NT2/D1 (cell line): ENCODE measurements around the gene EPHB2.
A peak's percentile ranks its signal among the peaks of the same experiment; 100 is the strongest.

Source experiments
- DNase-seq: peaks from one replicate; pipeline ENCODE4 v3.0.0-alpha.2; 2011; ENCODE audit warnings: low read depth, low spot score
- H3K27me3 ChIP-seq: 2 replicates; pipeline ENCODE4 v1.6.0; 2011; ENCODE audit warnings: mild to moderate bottlenecking; ENCODE audit not compliant: insufficient read length, insufficient read depth
- H3K36me3 ChIP-seq: 2 replicates; pipeline ENCODE4 v1.6.1; 2011; ENCODE audit warnings: mild to moderate bottlenecking, low read length, mixed read lengths; ENCODE audit not compliant: insufficient read depth, insufficient read length
- H3K4me1 ChIP-seq: 2 replicates; pipeline ENCODE4 v1.5.1; 2011; ENCODE audit not compliant: insufficient read depth, insufficient read length
- H3K4me3 ChIP-seq: 2 replicates; pipeline ENCODE4 v1.5.1; 2011; ENCODE audit warnings: low read depth; ENCODE audit not compliant: insufficient read length
- H3K9ac ChIP-seq: 2 replicates; pipeline ENCODE4 v1.6.0; 2011; ENCODE audit warnings: low read depth; ENCODE audit not compliant: insufficient read length
- H3K9me3 ChIP-seq: 2 replicates; pipeline ENCODE4 v1.5.1; 2011; ENCODE audit warnings: mild to moderate bottlenecking, low read length; ENCODE audit not compliant: insufficient read depth
- SUZ12 ChIP-seq: IDR thresholded peaks from 2 replicates; pipeline ENCODE4 v1.6.1; 2011; ENCODE audit not compliant: insufficient read length, insufficient read depth; ENCODE audit errors: extremely low read depth
- YY1 ChIP-seq: IDR thresholded peaks from 2 replicates; pipeline ENCODE4 v1.6.1; 2011; ENCODE audit not compliant: insufficient read length, insufficient read depth
- ZNF274 ChIP-seq: IDR thresholded peaks from 2 replicates; pipeline ENCODE4 v1.6.1; 2011; ENCODE audit warnings: mild to moderate bottlenecking, low read depth, low read length

The EPHB2 gene

GRCh38 chr1:22749919-22750684 lies 39.5 kb downstream of the EPHB2 start:
- no peaks in the 10 kb centered on the region for H3K9me3 ChIP-seq
- H3K27me3 ChIP-seq = no peaks in the 10 kb centered on the region
- H3K36me3 ChIP-seq = no peaks in the 10 kb centered on the region
- H3K4me3 ChIP-seq = no peak overlapping the region
- no peak for DNase-seq
- H3K4me1 ChIP-seq = no peaks in the 10 kb centered on the region
- no peak overlapping the region for H3K9ac ChIP-seq
- TF ChIP-seq YY1 (no peak), SUZ12 (no peak), ZNF274 (no peak)

GRCh38 chr1:22750685-22751051 lies 40.0 kb downstream of the EPHB2 start:
- Histone ChIP-seq H3K27me3 (no peaks in the 10 kb centered on the region), H3K36me3 (no peaks in the 10 kb centered on the region), H3K4me3 (no peak overlapping the region), H3K9ac (no peak overlapping the region), H3K9me3 (no peaks in the 10 kb centered on the region), H3K4me1 (no peaks in the 10 kb centered on the region)
- no peak for DNase-seq
- no peak for TF ChIP-seq YY1
- TF ChIP-seq ZNF274 = no peak
- no peak for TF ChIP-seq SUZ12

DNA sequence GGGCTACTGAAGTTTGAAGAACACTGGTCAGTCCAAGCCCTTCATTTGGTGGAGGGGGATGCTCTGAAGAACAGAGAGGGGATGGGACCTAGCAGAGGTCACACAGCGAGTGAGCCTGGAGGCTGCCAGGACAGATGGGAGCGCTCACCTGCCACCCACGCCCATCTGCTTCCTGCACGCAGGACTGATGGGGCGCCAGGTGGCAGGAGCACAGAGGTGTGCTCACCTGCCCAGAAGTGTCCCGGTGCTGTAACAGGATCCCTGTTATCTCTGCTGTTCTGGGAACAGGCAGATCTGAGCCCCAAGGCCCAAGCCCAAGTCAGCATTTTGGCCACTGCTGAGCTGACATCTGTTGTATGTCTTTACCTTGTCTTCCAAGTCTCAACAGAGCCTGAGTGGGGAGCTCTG lies 40.5 kb downstream of the EPHB2 start:
- DNase-seq = no peak
- Histone ChIP-seq H3K9me3 (no peaks in the 10 kb centered on the region), H3K27me3 (no peaks in the 10 kb centered on the region), H3K9ac (no peak overlapping the region), H3K4me3 (no peak overlapping the region), H3K4me1 (no peaks in the 10 kb centered on the region), H3K36me3 (no peaks in the 10 kb centered on the region)
- TF ChIP-seq YY1 (no peak), SUZ12 (no peak), ZNF274 (no peak)

GRCh38 chr1:22752339-22752738 lies 41.7 kb downstream of the EPHB2 start:
- H3K36me3 ChIP-seq = no peaks in the 10 kb centered on the region
- TF ChIP-seq ZNF274 = no peak
- no peak for TF ChIP-seq SUZ12
- no peak for TF ChIP-seq YY1
- DNase-seq = no peak
- H3K4me1 ChIP-seq = no peaks in the 10 kb centered on the region
- H3K27me3 ChIP-seq = no peaks in the 10 kb centered on the region
- no peak overlapping the region for H3K4me3 ChIP-seq
- no peaks in the 10 kb centered on the region for H3K9me3 ChIP-seq
- no peak overlapping the region for H3K9ac ChIP-seq

GRCh38 chr1:22753481-22753971 lies 42.9 kb downstream of the EPHB2 start:
- no peaks in the 10 kb centered on the region for H3K9me3 ChIP-seq
- H3K4me3 ChIP-seq = no peak overlapping the region
- DNase-seq = no peak
- no peaks in the 10 kb centered on the region for H3K27me3 ChIP-seq
- H3K36me3 ChIP-seq = no peaks in the 10 kb centered on the region
- TF ChIP-seq YY1 (no peak), SUZ12 (no peak), ZNF274 (no peak)
- peak overlapping the region; percentile 32 for H3K9ac ChIP-seq
- H3K4me1 ChIP-seq = no peaks in the 10 kb centered on the region

DNA sequence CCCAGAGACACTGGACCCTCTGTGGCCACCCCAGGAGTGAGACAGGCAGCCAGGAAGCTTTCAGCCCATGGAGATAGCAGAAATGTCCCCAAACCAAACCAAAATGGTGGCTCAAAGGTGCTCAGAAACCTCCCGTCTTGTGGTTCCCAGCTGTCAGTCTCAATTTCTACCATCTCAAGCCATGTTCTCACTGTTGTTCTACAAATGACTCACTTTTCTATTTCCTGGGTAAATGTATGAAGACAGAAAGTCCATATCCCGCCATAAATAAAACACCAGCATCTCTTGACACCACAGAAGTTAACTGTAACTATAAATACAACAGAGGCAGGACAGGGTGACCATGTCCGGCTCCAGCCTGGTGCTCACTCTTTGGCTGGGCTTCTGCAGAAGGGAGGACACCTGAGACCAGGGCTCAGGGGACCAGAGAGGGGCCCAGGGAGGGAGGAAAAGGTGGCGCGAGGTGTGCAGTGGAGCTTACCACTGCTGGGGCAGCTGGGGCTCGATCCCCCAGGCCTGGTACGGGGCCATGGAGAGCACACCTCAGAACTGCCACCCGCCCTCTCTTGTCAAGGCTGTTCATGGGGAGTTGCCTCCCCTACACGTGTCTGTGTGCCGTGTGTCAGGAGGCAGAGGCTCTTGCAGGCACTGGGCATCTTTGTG lies 43.6 kb downstream of the EPHB2 start:
- no peak for TF ChIP-seq SUZ12
- no peak for TF ChIP-seq ZNF274
- TF ChIP-seq YY1 = no peak
- H3K36me3 ChIP-seq = no peaks in the 10 kb centered on the region
- H3K4me1 ChIP-seq = no peaks in the 10 kb centered on the region
- no peak overlapping the region for H3K9ac ChIP-seq
- no peaks in the 10 kb centered on the region for H3K27me3 ChIP-seq
- no peak overlapping the region for H3K4me3 ChIP-seq
- DNase-seq = no peak
- H3K9me3 ChIP-seq = no peaks in the 10 kb centered on the region

- Histone ChIP-seq H3K9me3 (no peaks in the 10 kb centered on the region), H3K4me3 (no peak overlapping the region), H3K4me1 (no peaks in the 10 kb centered on the region), H3K36me3 (no peaks in the 10 kb centered on the region), H3K9ac (no peak overlapping the region), H3K27me3 (no peaks in the 10 kb centered on the region)
- DNase-seq = no peak
- TF ChIP-seq ZNF274 (no peak), SUZ12 (no peak), YY1 (no peak)
Measured at GRCh38 chr1:22754824-22755223, 44.2 kb downstream of the EPHB2 start.
